HG03066 (cell line): ENCODE measurements around the gene TMEM62.
A peak's percentile ranks its signal among the peaks of the same experiment; 100 is the strongest.
"Not testable (repeated sequence)": the region's sequence is repeated elsewhere in the genome, so short reads cannot be mapped to it uniquely, and the experiment has no call there.

Experiments
- ATAC-seq: cut with Tn5 transposase; IDR thresholded peaks from one replicate; pipeline ENCODE4 v1.9.1; 2021; ENCODE audit warnings: low read depth; ENCODE audit not compliant: unreplicated experiment

Gene TMEM62

DNA sequence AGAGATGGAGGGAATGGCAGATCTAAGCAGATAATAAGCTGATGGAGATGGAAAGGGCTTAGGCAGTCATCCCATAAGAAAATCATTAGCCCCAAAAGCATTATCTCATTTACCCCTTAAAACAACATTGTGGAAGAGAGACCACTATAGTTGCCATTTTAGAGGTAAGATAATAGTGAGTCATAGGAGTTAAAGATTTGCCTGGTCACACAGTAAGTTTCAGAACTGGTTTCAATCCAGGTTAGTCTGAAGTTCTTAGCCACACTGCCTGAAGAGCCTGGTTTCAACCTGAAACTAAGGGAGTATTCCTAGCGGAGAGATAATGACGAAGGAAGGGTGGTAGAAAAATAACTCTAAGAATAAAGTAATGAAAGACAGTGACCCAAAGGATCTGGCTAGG lies 14.6 kb upstream of the TMEM62 start:
- peak; percentile 73 for ATAC-seq

- no peak for ATAC-seq
Observed at GRCh38 chr15:43121863-43122262, 11.5 kb upstream of the TMEM62 start.

GRCh38 chr15:43125100-43125661 lies 8.2 kb upstream of the TMEM62 start:
- ATAC-seq: no peak

- ATAC-seq: no peak
Observed at GRCh38 chr15:43126356-43126755, 7.0 kb upstream of the TMEM62 start.

GRCh38 chr15:43127752-43128151 lies 5.6 kb upstream of the TMEM62 start:
- no peak for ATAC-seq

DNA sequence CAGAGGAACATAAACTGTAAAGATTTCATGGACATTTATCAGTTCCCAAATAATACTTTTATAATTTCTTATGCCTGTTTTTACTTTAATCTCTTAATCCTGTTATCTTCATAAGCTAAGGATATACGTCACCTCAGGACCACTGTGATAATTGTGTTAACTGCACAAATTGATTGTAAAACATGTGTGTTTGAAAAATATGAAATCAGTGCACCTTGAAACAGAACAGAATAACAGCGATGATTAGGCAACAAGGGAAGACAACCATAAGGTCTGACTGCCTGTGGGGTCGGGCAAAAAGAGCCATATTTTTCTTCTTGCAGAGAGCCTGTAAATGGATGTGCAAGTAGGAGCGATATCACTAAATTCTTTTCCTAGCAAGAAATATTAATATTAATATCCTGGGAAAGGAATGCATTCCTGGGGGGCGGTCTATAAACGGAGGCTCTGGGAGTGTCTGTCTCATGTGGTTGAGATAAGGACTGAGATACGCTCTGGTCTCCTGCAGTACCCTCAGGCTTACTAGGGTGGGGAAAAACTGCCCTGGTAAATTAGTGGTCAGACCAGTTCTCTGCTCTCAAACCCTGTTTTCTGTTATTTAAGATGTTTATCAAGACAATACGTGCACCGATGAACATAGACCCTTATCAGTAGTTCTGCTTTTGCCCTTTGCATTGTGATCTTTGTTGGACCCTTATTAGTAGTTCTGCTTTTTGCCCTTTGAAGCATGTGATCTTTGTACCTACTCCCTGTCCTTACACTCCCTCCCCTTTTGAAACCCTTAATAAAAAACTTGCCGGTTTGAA lies 5.0 kb upstream of the TMEM62 start:
- ATAC-seq: not testable (repeated sequence)

GRCh38 chr15:43128980-43129335 lies 4.4 kb upstream of the TMEM62 start:
- ATAC-seq: no peak

GRCh38 chr15:43132830-43133429 lies 456 bp upstream of the TMEM62 start:
- no peak for ATAC-seq

- no peak for ATAC-seq
Observed at GRCh38 chr15:43134157-43134635, 810 bp downstream of the TMEM62 start.

DNA sequence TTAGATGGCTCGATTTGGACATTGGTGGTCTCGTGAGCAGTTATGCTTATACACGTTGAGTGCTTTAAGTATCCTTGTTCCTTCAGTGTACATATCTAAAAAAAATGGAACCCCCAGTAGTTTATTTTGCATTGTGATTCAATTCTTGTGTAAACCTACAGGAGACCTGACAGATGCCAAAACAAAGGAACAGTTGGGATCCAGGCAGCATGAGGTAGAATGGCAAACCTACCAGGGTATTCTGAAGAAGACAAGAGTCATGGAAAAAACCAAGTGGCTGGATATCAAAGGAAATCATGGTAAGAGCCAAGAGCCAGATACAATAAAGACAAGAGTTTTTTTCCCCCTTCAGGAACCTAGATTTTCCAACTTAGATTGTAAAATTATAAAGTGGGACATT lies 2.0 kb downstream of the TMEM62 start:
- no peak for ATAC-seq

GRCh38 chr15:43143203-43143941 lies 10.0 kb downstream of the TMEM62 start:
- ATAC-seq: no peak

GRCh38 chr15:43144512-43144911 lies 11.1 kb downstream of the TMEM62 start:
- ATAC-seq: no peak

DNA sequence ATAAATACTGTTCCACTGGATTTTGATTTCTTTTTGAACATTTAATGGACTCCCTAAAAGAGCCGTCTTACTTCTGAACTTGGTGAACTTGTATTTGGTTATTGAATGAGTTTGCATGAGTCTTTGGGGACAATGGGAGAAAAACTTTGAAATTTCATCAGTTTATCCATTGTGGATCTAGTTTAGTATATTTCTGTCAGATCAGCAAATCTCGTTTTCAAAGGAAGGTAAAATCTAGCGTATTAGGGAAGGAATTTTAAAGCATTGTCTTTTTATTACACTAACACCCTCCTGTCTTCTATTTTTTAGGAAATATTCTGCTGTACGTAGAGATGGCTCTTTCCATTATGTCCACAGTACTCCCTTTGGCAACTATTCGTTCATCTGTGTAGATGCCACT lies 12.8 kb downstream of the TMEM62 start:
- ATAC-seq: no peak

DNA sequence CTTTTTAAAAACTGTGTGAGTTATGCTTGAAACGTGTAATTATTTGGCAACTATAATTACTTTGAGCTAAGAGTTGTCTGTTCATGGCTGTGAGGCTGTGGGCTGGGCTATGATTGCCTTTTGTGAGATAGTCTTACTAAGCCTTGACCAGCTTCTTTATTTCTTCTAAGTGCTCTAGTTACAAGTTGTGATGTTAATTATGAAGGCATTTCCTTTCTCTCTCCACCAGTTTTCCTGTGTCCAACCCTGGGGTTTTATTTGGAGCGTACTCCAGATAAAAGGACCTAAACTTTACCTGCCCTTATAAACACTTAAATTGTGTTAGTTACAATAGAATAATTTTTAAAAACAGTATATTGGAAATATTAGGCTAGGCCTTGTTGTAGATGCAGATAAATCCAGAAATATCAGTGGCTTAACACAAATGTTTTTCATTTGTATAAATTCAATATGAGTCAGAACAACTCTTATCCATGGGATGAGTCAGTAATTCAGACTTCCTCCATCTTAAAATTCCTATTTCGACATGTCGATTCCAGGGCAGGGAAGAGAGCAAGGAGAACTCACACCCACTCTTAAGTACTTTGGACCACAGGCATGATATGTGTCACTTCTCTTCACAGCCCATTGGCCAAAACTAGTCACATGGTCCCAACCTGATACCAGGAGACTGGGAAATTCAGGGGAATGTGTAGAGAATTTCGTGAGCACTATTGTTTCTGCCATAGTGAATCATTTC lies 17.0 kb downstream of the TMEM62 start:
- ATAC-seq: no peak

DNA sequence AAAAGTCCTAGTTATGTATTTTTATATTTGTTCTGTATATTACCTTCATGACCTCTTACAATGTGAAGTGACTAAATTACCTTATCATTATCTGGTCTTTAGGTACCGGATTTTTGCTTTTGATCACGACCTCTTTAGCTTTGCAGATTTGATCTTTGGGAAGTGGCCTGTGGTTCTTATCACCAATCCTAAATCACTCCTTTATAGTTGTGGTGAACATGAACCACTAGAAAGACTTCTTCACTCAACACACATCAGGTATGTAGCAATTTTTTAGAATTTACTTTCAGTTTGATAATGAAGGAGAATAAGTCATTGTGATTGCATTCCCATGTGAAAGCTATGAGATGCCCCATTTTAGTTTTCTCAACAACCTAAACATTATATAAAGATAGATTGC lies 18.3 kb downstream of the TMEM62 start:
- no peak for ATAC-seq

DNA sequence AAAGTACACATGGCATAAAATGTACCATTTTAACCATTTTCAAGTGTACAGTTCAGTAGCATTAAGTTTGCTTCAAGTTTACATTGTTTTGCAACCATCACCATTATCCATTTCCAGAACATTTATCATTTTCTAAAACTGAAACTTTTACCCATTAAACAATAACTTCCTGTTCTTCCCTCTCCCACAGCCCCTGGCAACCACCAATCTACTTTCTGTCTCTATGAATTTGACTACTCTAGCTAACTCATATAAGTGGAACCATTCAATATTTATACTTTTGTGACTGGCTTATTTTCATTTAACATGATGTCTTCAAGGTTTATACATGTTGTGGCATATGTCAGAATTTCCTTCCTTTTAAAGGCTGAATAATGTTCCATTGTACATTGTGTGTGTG lies 19.9 kb downstream of the TMEM62 start:
- no peak for ATAC-seq

GRCh38 chr15:43165801-43166325 lies 32.5 kb downstream of the TMEM62 start:
- ATAC-seq: no peak

GRCh38 chr15:43167261-43167660 lies 33.9 kb downstream of the TMEM62 start:
- not testable (repeated sequence) for ATAC-seq

DNA sequence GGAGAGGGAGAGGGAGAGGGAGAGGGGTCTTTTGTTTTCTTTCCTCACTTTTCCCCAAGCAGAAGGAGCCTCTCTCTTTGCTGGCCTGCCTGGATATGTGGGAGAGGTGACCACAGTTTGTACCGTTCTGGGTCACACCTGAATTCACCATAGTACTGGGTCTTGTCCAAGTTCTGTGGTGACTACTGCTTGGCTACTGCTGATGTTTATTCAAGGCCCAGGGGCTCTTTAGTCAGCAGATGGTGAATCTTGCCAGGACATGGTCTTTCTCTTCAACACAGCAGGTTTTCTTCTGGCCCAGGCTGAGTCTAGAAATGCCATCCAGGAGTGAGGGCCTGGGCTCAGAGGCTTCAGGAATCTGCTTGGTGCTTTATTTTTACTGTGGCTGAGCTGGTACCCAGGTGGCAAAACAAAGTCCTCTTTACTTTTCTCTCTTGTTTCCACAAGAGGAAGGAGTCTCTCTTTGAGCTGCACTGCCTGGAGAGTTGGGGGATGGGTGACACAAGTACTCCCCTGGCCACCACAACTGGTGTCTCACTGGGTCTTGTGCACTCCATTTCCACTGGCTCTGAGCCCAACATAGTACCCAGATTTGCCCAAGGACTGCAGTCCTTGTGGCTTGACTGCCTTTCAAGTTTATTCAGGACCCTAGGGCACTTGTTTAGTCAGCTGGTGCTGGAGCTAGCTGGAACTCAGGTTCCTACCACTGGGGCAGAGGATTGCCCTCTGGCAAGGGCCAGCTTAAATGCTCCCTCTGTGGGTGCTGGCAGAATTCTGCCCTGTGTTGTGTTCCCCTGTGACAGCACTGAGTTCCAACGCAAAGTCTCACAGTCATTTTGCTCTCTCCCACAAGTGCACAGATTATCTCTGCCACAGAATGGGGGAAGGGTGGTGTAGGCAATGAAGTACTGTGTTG lies 35.1 kb downstream of the TMEM62 start:
- ATAC-seq: no peak
